ENCODE results near the gene NTM. TPM values are rescaled to one million over a fixed set of nuclear protein-coding genes. Genes with fewer than 3 reads are reported as not detected.

NTM gene
- total RNA-seq, 3 donors from 2014 or later: not detected

GRCh38 chr11:131354251-131354701 is 16.1 kb upstream of the NTM start:
- no peaks in the 10 kb centered on the region for H3K36me3 Mint-ChIP-seq (ENCODE audit: insufficient read depth)
- DNase-seq (no peak), ATAC-seq (no peak)
- H3K4me1 Mint-ChIP-seq (ENCODE audit: low read depth): no peaks in the 10 kb centered on the region
- peaks cover 2% of the 10 kb centered on the region for H3K27me3 Mint-ChIP-seq (ENCODE audit: low read depth)
- peaks cover 7% of the 10 kb centered on the region for H3K9me3 Mint-ChIP-seq
- H3K4me3 Mint-ChIP-seq: no peak overlapping the region

- Mint-ChIP-seq H3K4me3 (no peak overlapping the region), H3K36me3 (ENCODE audit: insufficient read depth) (no peaks in the 10 kb centered on the region), H3K9me3 (peaks cover 4% of the 10 kb centered on the region), H3K4me1 (ENCODE audit: low read depth) (no peaks in the 10 kb centered on the region), H3K27me3 (ENCODE audit: low read depth) (peaks cover 2% of the 10 kb centered on the region)
- DNase-seq (no peak), ATAC-seq (no peak)
Observed at GRCh38 chr11:131356206-131356605, 14.2 kb upstream of the NTM start.

DNA sequence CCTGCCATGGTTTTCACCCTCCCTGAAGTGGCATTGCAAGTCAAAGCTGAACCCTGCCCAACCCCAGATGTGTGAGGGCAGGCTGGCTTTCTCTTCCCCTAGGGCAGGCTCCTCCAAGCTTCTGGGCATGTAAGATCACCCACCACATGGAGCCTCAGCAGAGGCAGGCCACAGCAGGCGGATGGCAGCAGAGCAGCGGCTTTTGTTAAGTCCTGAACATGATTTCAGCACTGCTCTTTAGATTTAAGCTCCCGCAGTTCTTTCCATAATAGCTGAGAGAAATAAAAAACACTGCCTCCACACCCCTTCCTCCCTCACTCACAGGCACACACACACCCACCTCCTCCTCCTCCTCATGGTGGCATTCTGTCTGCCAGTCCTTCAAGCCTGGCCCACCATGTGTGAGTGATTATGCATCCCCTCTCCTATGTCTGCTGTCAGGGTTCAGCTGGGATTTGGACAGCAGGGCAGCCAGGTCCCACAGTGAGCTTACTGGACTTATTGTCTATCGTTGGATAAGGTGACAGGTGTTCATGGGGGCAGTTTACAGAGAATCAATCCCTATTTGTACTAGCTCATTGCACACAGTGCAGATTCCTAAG is 5.0 kb upstream of the NTM start:
- Mint-ChIP-seq H3K36me3 (ENCODE audit: insufficient read depth) (no peaks in the 10 kb centered on the region), H3K27me3 (ENCODE audit: low read depth) (no peaks in the 10 kb centered on the region), H3K4me3 (no peak overlapping the region), H3K4me1 (ENCODE audit: low read depth) (no peaks in the 10 kb centered on the region), H3K9me3 (peaks cover 3% of the 10 kb centered on the region)
- ATAC-seq (no peak), DNase-seq (no peak)

- peaks cover 4% of the 10 kb centered on the region for H3K9me3 Mint-ChIP-seq
- DNase-seq (no peak), ATAC-seq (no peak)
- H3K27me3 Mint-ChIP-seq (ENCODE audit: low read depth): peaks cover 2% of the 10 kb centered on the region
- no peaks in the 10 kb centered on the region for H3K36me3 Mint-ChIP-seq (ENCODE audit: insufficient read depth)
- no peaks in the 10 kb centered on the region for H3K4me1 Mint-ChIP-seq (ENCODE audit: low read depth)
- H3K4me3 Mint-ChIP-seq: no peak overlapping the region
Observed at GRCh38 chr11:131370901-131371790, 731 bp downstream of the NTM start.

GRCh38 chr11:131371791-131372104 is 1.3 kb downstream of the NTM start:
- H3K4me1 Mint-ChIP-seq (ENCODE audit: low read depth): no peaks in the 10 kb centered on the region
- no peak overlapping the region for H3K4me3 Mint-ChIP-seq
- H3K36me3 Mint-ChIP-seq (ENCODE audit: insufficient read depth): no peaks in the 10 kb centered on the region
- H3K27me3 Mint-ChIP-seq (ENCODE audit: low read depth): peaks cover 2% of the 10 kb centered on the region
- no peak for ATAC-seq
- peaks cover 6% of the 10 kb centered on the region for H3K9me3 Mint-ChIP-seq
- no peak for DNase-seq

GRCh38 chr11:131372234-131372962 is 2.0 kb downstream of the NTM start:
- ATAC-seq (no peak), DNase-seq (no peak)
- Mint-ChIP-seq H3K36me3 (ENCODE audit: insufficient read depth) (no peaks in the 10 kb centered on the region), H3K9me3 (peaks cover 6% of the 10 kb centered on the region), H3K4me3 (no peak overlapping the region), H3K27me3 (ENCODE audit: low read depth) (peaks cover 2% of the 10 kb centered on the region), H3K4me1 (ENCODE audit: low read depth) (no peaks in the 10 kb centered on the region)

- Mint-ChIP-seq H3K36me3 (ENCODE audit: insufficient read depth) (no peaks in the 10 kb centered on the region), H3K4me3 (no peak overlapping the region), H3K27me3 (ENCODE audit: low read depth) (peaks cover 2% of the 10 kb centered on the region), H3K4me1 (ENCODE audit: low read depth) (no peaks in the 10 kb centered on the region), H3K9me3 (peaks cover 6% of the 10 kb centered on the region)
- DNase-seq: no peak
- no peak for ATAC-seq
Observed at GRCh38 chr11:131373095-131373725, 2.8 kb downstream of the NTM start.

- no peaks in the 10 kb centered on the region for H3K36me3 Mint-ChIP-seq (ENCODE audit: insufficient read depth)
- ATAC-seq (no peak), DNase-seq (no peak)
- H3K9me3 Mint-ChIP-seq: peaks cover 6% of the 10 kb centered on the region
- H3K27me3 Mint-ChIP-seq (ENCODE audit: low read depth): peaks cover 2% of the 10 kb centered on the region
- no peak overlapping the region for H3K4me3 Mint-ChIP-seq
- no peaks in the 10 kb centered on the region for H3K4me1 Mint-ChIP-seq (ENCODE audit: low read depth)
Observed at GRCh38 chr11:131373756-131374155, 3.3 kb downstream of the NTM start.

- no peak for ATAC-seq
- H3K36me3 Mint-ChIP-seq (ENCODE audit: insufficient read depth): no peaks in the 10 kb centered on the region
Observed at GRCh38 chr11:131375421-131375820, 5.0 kb downstream of the NTM start.

DNA sequence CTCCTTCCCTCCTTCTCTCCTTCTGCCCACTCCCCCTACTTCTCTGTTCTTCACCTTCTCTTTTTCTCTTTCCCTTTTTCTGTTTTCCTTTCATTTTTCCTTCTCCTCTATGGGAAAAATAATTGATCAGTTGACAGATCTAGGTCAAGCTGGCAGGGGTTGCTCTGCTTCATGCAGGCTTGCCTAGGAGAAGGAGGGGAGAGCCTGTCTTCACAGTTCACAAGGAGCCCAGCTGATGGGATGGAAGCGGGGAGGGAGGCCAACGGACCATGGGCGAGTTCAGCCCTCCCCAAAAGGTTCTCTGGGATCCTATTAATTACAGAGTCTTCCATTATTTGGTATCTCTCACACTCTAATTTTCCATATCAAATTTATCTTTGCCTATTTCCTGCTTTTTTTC is 5.5 kb downstream of the NTM start:
- no peak overlapping the region for H3K4me3 Mint-ChIP-seq
- no peaks in the 10 kb centered on the region for H3K4me1 Mint-ChIP-seq (ENCODE audit: low read depth)
- peaks cover 3% of the 10 kb centered on the region for H3K9me3 Mint-ChIP-seq
- ATAC-seq (no peak), DNase-seq (no peak)
- H3K27me3 Mint-ChIP-seq (ENCODE audit: low read depth): peaks cover 2% of the 10 kb centered on the region
- H3K36me3 Mint-ChIP-seq (ENCODE audit: insufficient read depth): no peaks in the 10 kb centered on the region

More at GRCh38 chr11:131375421-131375820, 5.0 kb downstream of the NTM start:
- DNase-seq: no peak
- Mint-ChIP-seq H3K27me3 (ENCODE audit: low read depth) (peaks cover 2% of the 10 kb centered on the region), H3K4me3 (no peak overlapping the region), H3K9me3 (peaks cover 3% of the 10 kb centered on the region), H3K4me1 (ENCODE audit: low read depth) (no peaks in the 10 kb centered on the region)

DNA sequence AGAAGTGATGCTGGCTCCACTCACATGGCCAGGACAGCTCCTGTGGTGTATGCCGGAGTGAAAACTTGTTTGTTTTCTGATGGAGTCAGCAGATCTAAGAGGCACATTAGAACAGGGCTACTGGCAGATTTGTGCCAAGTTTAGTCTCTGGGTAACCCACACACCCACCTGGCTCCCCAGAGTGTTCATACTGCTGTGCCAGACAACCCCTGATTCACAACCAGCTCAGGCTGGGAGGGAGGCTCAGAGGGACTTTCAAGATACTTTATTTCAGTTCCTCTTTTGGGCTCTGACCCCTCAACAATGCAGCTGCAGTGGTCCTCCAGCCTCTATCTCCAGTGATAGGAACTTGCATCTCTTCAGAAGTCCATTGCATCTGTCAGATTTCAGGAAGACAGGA is 8.5 kb downstream of the NTM start:
- Mint-ChIP-seq H3K9me3 (peaks cover 3% of the 10 kb centered on the region), H3K4me3 (no peak overlapping the region), H3K36me3 (ENCODE audit: insufficient read depth) (no peaks in the 10 kb centered on the region), H3K27me3 (ENCODE audit: low read depth) (peaks cover 2% of the 10 kb centered on the region), H3K4me1 (ENCODE audit: low read depth) (no peaks in the 10 kb centered on the region)
- no peak for ATAC-seq
- DNase-seq: no peak

GRCh38 chr11:131385763-131386390 is 15.5 kb downstream of the NTM start:
- peaks cover 2% of the 10 kb centered on the region for H3K27me3 Mint-ChIP-seq (ENCODE audit: low read depth)
- no peak overlapping the region for H3K4me3 Mint-ChIP-seq
- H3K4me1 Mint-ChIP-seq (ENCODE audit: low read depth): no peaks in the 10 kb centered on the region
- ATAC-seq: no peak
- H3K9me3 Mint-ChIP-seq: no peaks in the 10 kb centered on the region
- H3K36me3 Mint-ChIP-seq (ENCODE audit: insufficient read depth): no peaks in the 10 kb centered on the region
- no peak for DNase-seq

DNA sequence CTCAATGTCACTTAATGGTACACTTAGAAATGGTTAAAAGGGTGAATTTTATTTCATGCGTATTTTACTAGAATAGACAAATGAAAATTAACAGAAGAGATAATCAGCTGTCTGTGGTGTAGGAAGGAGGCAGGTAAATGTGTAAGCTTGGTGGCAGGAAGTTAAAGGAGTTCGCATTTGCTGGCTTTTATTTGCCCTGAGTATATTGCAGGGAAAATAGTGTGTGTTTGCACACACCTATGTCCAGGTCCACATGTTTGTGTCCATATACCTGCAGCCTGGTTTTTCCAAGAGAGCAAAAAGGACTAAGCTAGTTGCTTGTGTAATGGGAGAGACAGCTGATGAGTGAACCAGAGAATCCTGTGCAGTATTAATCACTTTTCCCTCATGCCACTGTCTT is 16.0 kb downstream of the NTM start:
- H3K9me3 Mint-ChIP-seq: no peaks in the 10 kb centered on the region
- no peak for DNase-seq
- H3K36me3 Mint-ChIP-seq (ENCODE audit: insufficient read depth): no peaks in the 10 kb centered on the region
- H3K27me3 Mint-ChIP-seq (ENCODE audit: low read depth): peaks cover 2% of the 10 kb centered on the region
- H3K4me3 Mint-ChIP-seq: no peak overlapping the region
- no peaks in the 10 kb centered on the region for H3K4me1 Mint-ChIP-seq (ENCODE audit: low read depth)
- no peak for ATAC-seq

- Mint-ChIP-seq H3K9me3 (no peaks in the 10 kb centered on the region), H3K4me3 (no peak overlapping the region), H3K36me3 (ENCODE audit: insufficient read depth) (no peaks in the 10 kb centered on the region), H3K4me1 (ENCODE audit: low read depth) (no peaks in the 10 kb centered on the region), H3K27me3 (ENCODE audit: low read depth) (peaks cover 2% of the 10 kb centered on the region)
- no peak for ATAC-seq
- DNase-seq: no peak
Observed at GRCh38 chr11:131388030-131388429, 17.6 kb downstream of the NTM start.

Data from activated T-cell treated with anti-CD3 and anti-CD28 coated beads, Interleukin-2, amount 50 U/mL, for 4 hours (primary cell).